Measurements from ENCODE around the gene CD79A. TPM values are rescaled to one million over a fixed set of nuclear protein-coding genes. Genes with fewer than 3 reads are reported as not detected.

Gene CD79A
- total and polyA plus RNA-seq, 4 experiments from 2014 or later: 0.93 to 29.7 (median 3.2) TPM

- Histone ChIP-seq H3K4me1 (ENCODE audit: insufficient read depth, low read length) (peaks cover 35% of the 10 kb centered on the region), H3K27me3 (ENCODE audit: insufficient read depth, low read length) (peaks cover 4% of the 10 kb centered on the region), H3K36me3 (ENCODE audit: insufficient read depth, low read length) (peaks cover 31% of the 10 kb centered on the region), H3K4me3 (ENCODE audit: low read length in 2 of 2) (no peak overlapping the region), H3K27ac (ENCODE audit: low read depth, low read length) (no peak overlapping the region), H3K9me3 (ENCODE audit: control insufficient read depth in 1 of 2, low read length in 2 of 2) (no peaks in the 10 kb centered on the region)
- Mint-ChIP-seq H3K27ac (peak overlapping the region in 4 of 7 donors; percentile 22 to 65 (median 30)), H3K4me1 (peaks cover 37 to 66% (median 40%) of the 10 kb centered on the region in 4 donors), H3K9me3 (peaks cover 0 to 2% (median 0%) of the 10 kb centered on the region in 8 donors), H3K36me3 (peaks cover 29 to 34% of the 10 kb centered on the region in 2 donors), H3K27me3 (peaks cover 3 to 11% of the 10 kb centered on the region in 2 donors), H3K4me3 (no peak overlapping the region)
- ChIA-PET CTCF (ENCODE audit: partially characterized antibody) (no interaction called here), POLR2A (ENCODE audit: partially characterized antibody) (interaction anchor here (0.7 to 19.1 kb wide), 13 partner anchors 10 to 50 kb away, joined by 3 to 349 read pairs (median 10); partner anchors contain the start of genes ARHGEF1, CD79A, ERFL and RABAC1)
- peak in 1 of 5 donors; percentile 37 for DNase-seq
- intact Hi-C loops (cut with micrococcal nuclease): no loop called here
Observed at GRCh38 chr19:41908724-41909464, 31.8 kb downstream of the CD79A start.

GRCh38 chr19:41909706-41910105 lies 32.6 kb downstream of the CD79A start:
- peak overlapping the region in 2 of 7 donors; percentile 65 to 78 for H3K27ac Mint-ChIP-seq
- peaks cover 7 to 14% of the 10 kb centered on the region in 2 donors for H3K27me3 Mint-ChIP-seq
- POLR2A ChIA-PET (ENCODE audit: partially characterized antibody): interaction anchor here (1.0 to 19.1 kb wide), 10 partner anchors 8 to 50 kb away, joined by 3 to 349 read pairs (median 22); partner anchors contain the start of genes ARHGEF1, CD79A, ERFL and RPS19
- Histone ChIP-seq H3K36me3 (ENCODE audit: insufficient read depth, low read length) (peaks cover 23% of the 10 kb centered on the region), H3K4me3 (ENCODE audit: low read length in 2 of 2) (no peak overlapping the region), H3K4me1 (ENCODE audit: insufficient read depth, low read length) (peaks cover 39% of the 10 kb centered on the region), H3K9me3 (ENCODE audit: control insufficient read depth in 1 of 2, low read length in 2 of 2) (no peaks in the 10 kb centered on the region), H3K27ac (ENCODE audit: low read depth, low read length) (no peak overlapping the region), H3K27me3 (ENCODE audit: insufficient read depth, low read length) (peaks cover 9% of the 10 kb centered on the region)
- CTCF ChIA-PET (ENCODE audit: partially characterized antibody): interaction anchor here (1.5 kb wide), 1 partner anchor 36 kb away, joined by 4 read pairs; no protein-coding TSS in a partner anchor
- DNase-seq: peak in 1 of 5 donors; percentile 31
- H3K4me1 Mint-ChIP-seq: peaks cover 36 to 67% (median 39%) of the 10 kb centered on the region in 4 donors
- no peak overlapping the region for H3K4me3 Mint-ChIP-seq
- intact Hi-C loops (cut with micrococcal nuclease): loop anchor here (5.0 kb wide), 1 partner anchor 38 kb away; no protein-coding TSS in a partner anchor
- peaks cover 0 to 2% (median 0%) of the 10 kb centered on the region in 8 donors for H3K9me3 Mint-ChIP-seq
- H3K36me3 Mint-ChIP-seq: peaks cover 22 to 26% of the 10 kb centered on the region in 2 donors

- peaks cover 7 to 14% of the 10 kb centered on the region in 2 donors for H3K27me3 Mint-ChIP-seq
- peak overlapping the region in 2 of 8 donors; percentile 9 to 50 for H3K4me3 Mint-ChIP-seq
- peak in 2 of 5 donors; percentile 22 to 23 for DNase-seq
- H3K36me3 ChIP-seq (ENCODE audit: insufficient read depth, low read length): peaks cover 16% of the 10 kb centered on the region
- H3K27me3 ChIP-seq (ENCODE audit: insufficient read depth, low read length): peaks cover 14% of the 10 kb centered on the region
- H3K27ac ChIP-seq (ENCODE audit: low read depth, low read length): no peak overlapping the region
- H3K4me1 Mint-ChIP-seq: peaks cover 33 to 67% (median 35%) of the 10 kb centered on the region in 4 donors
- intact Hi-C loops (cut with micrococcal nuclease): loop anchor here (5.0 kb wide), 1 partner anchor 37 kb away; no protein-coding TSS in a partner anchor
- no peak overlapping the region for H3K4me3 ChIP-seq (ENCODE audit: low read length in 2 of 2)
- ChIA-PET CTCF (ENCODE audit: partially characterized antibody) (interaction anchor here (1.5 kb wide), 1 partner anchor 37 kb away, joined by 4 read pairs; no protein-coding TSS in a partner anchor), POLR2A (ENCODE audit: partially characterized antibody) (interaction anchor here (1.0 to 19.1 kb wide), 10 partner anchors 9 to 51 kb away, joined by 3 to 349 read pairs (median 22); partner anchors contain the start of genes ARHGEF1, CD79A, ERFL and RPS19)
- no peaks in the 10 kb centered on the region for H3K9me3 ChIP-seq (ENCODE audit: control insufficient read depth in 1 of 2, low read length in 2 of 2)
- H3K9me3 Mint-ChIP-seq: peaks cover 0 to 2% (median 0%) of the 10 kb centered on the region in 8 donors
- H3K27ac Mint-ChIP-seq: peak overlapping the region in 6 of 7 donors; percentile 20 to 78 (median 60)
- peaks cover 15 to 19% of the 10 kb centered on the region in 2 donors for H3K36me3 Mint-ChIP-seq
- H3K4me1 ChIP-seq (ENCODE audit: insufficient read depth, low read length): peaks cover 38% of the 10 kb centered on the region
Observed at GRCh38 chr19:41910240-41910991, 33.3 kb downstream of the CD79A start.

GRCh38 chr19:41910992-41911888 lies 34.2 kb downstream of the CD79A start:
- no peak overlapping the region for H3K27ac ChIP-seq (ENCODE audit: low read depth, low read length)
- peaks cover 7 to 14% of the 10 kb centered on the region in 2 donors for H3K27me3 Mint-ChIP-seq
- peak overlapping the region in 5 of 7 donors; percentile 53 to 78 (median 61) for H3K27ac Mint-ChIP-seq
- H3K9me3 Mint-ChIP-seq: peaks cover 0 to 2% (median 0%) of the 10 kb centered on the region in 8 donors
- H3K4me3 ChIP-seq (ENCODE audit: low read length in 2 of 2): no peak overlapping the region
- intact Hi-C loops (cut with micrococcal nuclease): loop anchor here (1.0 to 5.0 kb wide), 2 partner anchors 24 to 36 kb away; no protein-coding TSS in a partner anchor
- peaks cover 22% of the 10 kb centered on the region for H3K27me3 ChIP-seq (ENCODE audit: insufficient read depth, low read length)
- peaks cover 26 to 61% (median 30%) of the 10 kb centered on the region in 4 donors for H3K4me1 Mint-ChIP-seq
- POLR2A ChIA-PET (ENCODE audit: partially characterized antibody): interaction anchor here (0.7 to 19.1 kb wide), 15 partner anchors 8 to 52 kb away, joined by 3 to 349 read pairs (median 12); partner anchors contain the start of genes ARHGEF1, CD79A, ERFL and RPS19
- H3K36me3 Mint-ChIP-seq: peaks cover 7 to 11% of the 10 kb centered on the region in 2 donors
- H3K4me3 Mint-ChIP-seq: peak overlapping the region in 7 of 8 donors; percentile 7 to 59 (median 48)
- CTCF ChIA-PET (ENCODE audit: partially characterized antibody): interaction anchor here (1.2 to 1.5 kb wide), 3 partner anchors 11 to 51 kb away, joined by 3 to 4 read pairs (median 3); partner anchors contain the start of gene RPS19
- H3K9me3 ChIP-seq (ENCODE audit: control insufficient read depth in 1 of 2, low read length in 2 of 2): no peaks in the 10 kb centered on the region
- peaks cover 44% of the 10 kb centered on the region for H3K4me1 ChIP-seq (ENCODE audit: insufficient read depth, low read length)
- peak in 2 of 5 donors; percentile 34 to 50 for DNase-seq
- H3K36me3 ChIP-seq (ENCODE audit: insufficient read depth, low read length): peaks cover 8% of the 10 kb centered on the region

- intact Hi-C loops (cut with micrococcal nuclease): loop anchor here (1.0 to 5.0 kb wide), 2 partner anchors 25 to 35 kb away; no protein-coding TSS in a partner anchor
- peaks cover 26 to 56% (median 28%) of the 10 kb centered on the region in 4 donors for H3K4me1 Mint-ChIP-seq
- Histone ChIP-seq H3K9me3 (ENCODE audit: control insufficient read depth in 1 of 2, low read length in 2 of 2) (no peaks in the 10 kb centered on the region), H3K4me3 (ENCODE audit: low read length in 2 of 2) (no peak overlapping the region), H3K27me3 (ENCODE audit: insufficient read depth, low read length) (peaks cover 23% of the 10 kb centered on the region), H3K4me1 (ENCODE audit: insufficient read depth, low read length) (peaks cover 45% of the 10 kb centered on the region), H3K36me3 (ENCODE audit: insufficient read depth, low read length) (no peaks in the 10 kb centered on the region), H3K27ac (ENCODE audit: low read depth, low read length) (no peak overlapping the region)
- ChIA-PET POLR2A (ENCODE audit: partially characterized antibody) (interaction anchor here (0.8 to 19.1 kb wide), 15 partner anchors 10 to 52 kb away, joined by 3 to 349 read pairs (median 12); partner anchors contain the start of genes ARHGEF1, CD79A, ERFL and RPS19), CTCF (ENCODE audit: partially characterized antibody) (interaction anchor here (1.2 to 1.3 kb wide), 2 partner anchors 10 to 52 kb away, joined by 3 read pairs; partner anchors contain the start of gene RPS19)
- H3K36me3 Mint-ChIP-seq: peaks cover 3 to 6% of the 10 kb centered on the region in 2 donors
- peak in 2 of 5 donors; percentile 39 to 44 for DNase-seq
- H3K27me3 Mint-ChIP-seq: peaks cover 7 to 14% of the 10 kb centered on the region in 2 donors
- H3K4me3 Mint-ChIP-seq: peak overlapping the region in 7 of 8 donors; percentile 7 to 59 (median 45)
- H3K9me3 Mint-ChIP-seq: peaks cover 0 to 2% (median 0%) of the 10 kb centered on the region in 8 donors
- peak overlapping the region in 6 of 7 donors; percentile 14 to 57 (median 47) for H3K27ac Mint-ChIP-seq
Observed at GRCh38 chr19:41911889-41912731, 35.0 kb downstream of the CD79A start.
